Gastroesophageal sphincter (tissue), 4 donors: Measurements from ENCODE around the gene GDF2. TPM values are rescaled to one million over a fixed set of nuclear protein-coding genes. Genes with fewer than 3 reads are reported as not detected.

ENCODE experiments used
- ATAC-seq: fragments of 150-250 bp; one replicate; pipeline ENCODE4 v1.9.1; 2016; ENCODE audit warnings: mild to moderate bottlenecking, moderate library complexity
- H3K27ac ChIP-seq, 4 donors: fragments of 200-600 bp; sonication (generic) in 3 of 4; 1 replicate in 3 of 4; 2 replicates in 1 of 4; pipeline ENCODE4 v1.5.1; 2016 to 2019
- H3K27me3 ChIP-seq: fragments of 200-600 bp; sonication (generic); one replicate; pipeline ENCODE4 v1.5.1; 2019
- H3K36me3 ChIP-seq, 2 donors: fragments of 200-600 bp; sonication (generic); one replicate each; pipeline ENCODE4 v1.5.1; 2019; ENCODE audit warnings: control low read depth in 1 of 2
- H3K4me1 ChIP-seq, 3 donors: fragments of 200-600 bp; sonication (generic); 1 replicate in 2 of 3; 2 replicates in 1 of 3; pipeline ENCODE4 v1.5.1; 2016 to 2019; ENCODE audit warnings: control low read depth in 2 of 3
- H3K4me3 ChIP-seq, 2 donors: fragments of 200-600 bp; sonication (generic); one replicate each; pipeline ENCODE4 v1.5.1; 2019; ENCODE audit warnings: mild to moderate bottlenecking in 1 of 2, moderate library complexity in 1 of 2
- H3K9me3 ChIP-seq, 3 donors: fragments of 200-600 bp; sonication (generic); one replicate each; pipeline ENCODE4 v1.5.1; 2017 to 2019; ENCODE audit warnings: control low read depth in 2 of 3
- CTCF ChIP-seq, 4 experiments: fragments of 200-600 bp in 2 of 4; fragments of 450-650 bp in 2 of 4; sonication (generic) in 1 of 4; IDR thresholded peaks; one replicate each; pipeline ENCODE4 v1.5.1; 2017 to 2019; ENCODE audit warnings: antibody characterized with exemption in 4 of 4, mild to moderate bottlenecking in 2 of 4, moderate library complexity in 2 of 4
- EP300 ChIP-seq: sonication (generic); formaldehyde crosslinking; IDR thresholded peaks from one replicate; pipeline ENCODE4 v1.6.1; 2017; ENCODE audit warnings: antibody characterized with exemption, mild to moderate bottlenecking
- POLR2A ChIP-seq, 2 donors: fragments of 450-650 bp; IDR thresholded peaks; one replicate each; pipeline ENCODE4 v1.6.1; 2017; ENCODE audit warnings: antibody characterized with exemption in 2 of 2, mild to moderate bottlenecking in 2 of 2, moderate library complexity in 1 of 2
- POLR2AphosphoS5 ChIP-seq: sonication (generic); formaldehyde crosslinking; IDR thresholded peaks from one replicate; pipeline ENCODE4 v1.6.1; 2017; ENCODE audit warnings: antibody characterized with exemption
- WGBS, 2 donors: methylation state at CpG; one replicate each; pipeline ENCODE4 v1.1.5; 2018; ENCODE audit warnings: low coverage in 1 of 2; 5-methylcytosine and 5-hydroxymethylcytosine counted together
- total RNA-seq, 4 donors: library from RNA; depleted of rRNA; stranded (reverse); fragments of >200 nt; gene quantifications; one replicate each; pipeline ENCODE4 v1.1.0, GENCODE V29; 2016

The GDF2 gene
- total RNA-seq, 4 donors from 2014 or later = not detected

- ATAC-seq = no peak
- no peaks in the 10 kb centered on the region for H3K4me1 ChIP-seq
- no peak overlapping the region for H3K4me3 ChIP-seq
- TF ChIP-seq POLR2AphosphoS5 = no peak
- no peak for TF ChIP-seq EP300
- no peak for TF ChIP-seq CTCF (IDR thresholded peaks at IDR 0.05)
- TF ChIP-seq POLR2A (IDR thresholded peaks at IDR 0.05) = no peak
- H3K9me3 ChIP-seq = no peaks in the 10 kb centered on the region
- no peaks in the 10 kb centered on the region for H3K36me3 ChIP-seq
- peaks cover 3% of the 10 kb centered on the region for H3K27me3 ChIP-seq
- no peak overlapping the region for H3K27ac ChIP-seq
- 83% methylated on average over 1 of the region's 6 CpGs; no CpG with 5 or more reads in 1 of the 2 donors for WGBS, 2 donors
These were observed 32.3 kb upstream of the GDF2 start for GRCh38 chr10:47289921-47290320.

GRCh38 chr10:47290338-47290737 is 31.9 kb upstream of the GDF2 start:
- TF ChIP-seq POLR2AphosphoS5 (no peak), POLR2A (IDR thresholded peaks at IDR 0.05) (no peak), CTCF (IDR thresholded peaks at IDR 0.05) (no peak), EP300 (no peak)
- Histone ChIP-seq H3K4me1 (no peaks in the 10 kb centered on the region), H3K4me3 (no peak overlapping the region), H3K27ac (no peak overlapping the region), H3K27me3 (peaks cover 3% of the 10 kb centered on the region), H3K9me3 (no peaks in the 10 kb centered on the region), H3K36me3 (no peaks in the 10 kb centered on the region)
- ATAC-seq = no peak
- 80 to 83% methylated on average over 1 of the region's 3 CpGs for WGBS, 2 donors

- WGBS, 2 donors = 58 to 70% methylated on average over 3 of the region's 3 CpGs
- no peaks in the 10 kb centered on the region for H3K4me1 ChIP-seq
- TF ChIP-seq POLR2AphosphoS5 (no peak), EP300 (no peak), CTCF (IDR thresholded peaks at IDR 0.05) (no peak)
These were observed 30.6 kb upstream of the GDF2 start for GRCh38 chr10:47291682-47292081.

GRCh38 chr10:47294057-47294456 is 28.2 kb upstream of the GDF2 start:
- Histone ChIP-seq H3K9me3 (no peaks in the 10 kb centered on the region), H3K36me3 (no peaks in the 10 kb centered on the region), H3K4me1 (peaks cover 0 to 17% (median 0%) of the 10 kb centered on the region in 3 donors), H3K27me3 (peaks cover 3% of the 10 kb centered on the region), H3K27ac (no peak overlapping the region), H3K4me3 (no peak overlapping the region)
- TF ChIP-seq CTCF (IDR thresholded peaks at IDR 0.05) = no peak
- TF ChIP-seq POLR2A (IDR thresholded peaks at IDR 0.05) = no peak
- TF ChIP-seq POLR2AphosphoS5 = no peak
- no peak for TF ChIP-seq EP300
- no peak for ATAC-seq
- 90% methylated on average over 4 of the region's 9 CpGs; no CpG with 5 or more reads in 1 of the 2 donors for WGBS, 2 donors

More at GRCh38 chr10:47291682-47292081, 30.6 kb upstream of the GDF2 start:
- Histone ChIP-seq H3K4me3 (no peak overlapping the region), H3K27me3 (peaks cover 3% of the 10 kb centered on the region), H3K9me3 (no peaks in the 10 kb centered on the region), H3K27ac (no peak overlapping the region), H3K36me3 (no peaks in the 10 kb centered on the region)
- no peak for ATAC-seq

- Histone ChIP-seq H3K27me3 (peaks cover 6% of the 10 kb centered on the region), H3K4me1 (peaks cover 0 to 17% (median 0%) of the 10 kb centered on the region in 3 donors), H3K27ac (no peak overlapping the region), H3K9me3 (no peaks in the 10 kb centered on the region), H3K4me3 (no peak overlapping the region), H3K36me3 (no peaks in the 10 kb centered on the region)
- TF ChIP-seq CTCF (IDR thresholded peaks at IDR 0.05) (no peak), EP300 (no peak), POLR2A (IDR thresholded peaks at IDR 0.05) (no peak), POLR2AphosphoS5 (no peak)
- no peak for ATAC-seq
- 59% methylated on average over 2 of the region's 5 CpGs; no CpG with 5 or more reads in 1 of the 2 donors for WGBS, 2 donors
These were observed 27.8 kb upstream of the GDF2 start for GRCh38 chr10:47294501-47294900.
